Measurements from ENCODE around the gene CCDC51. TPM values are rescaled to one million over a fixed set of nuclear protein-coding genes. Genes with fewer than 3 reads are reported as not detected.
"Not testable (repeated sequence)": the region's sequence is repeated elsewhere in the genome, so short reads cannot be mapped to it uniquely, and the experiment has no call there.

CCDC51 gene
- total RNA-seq, 1 donor from 2014 or later, result 10.6 TPM

- intact Hi-C loops (cut with DNase I), result no loop called here
- DNase-seq (ENCODE audit: low spot score) (peak; percentile 53), ATAC-seq (no peak)
Measured at GRCh38 chr3:48467473-48468267, 27.8 kb upstream of the CCDC51 start.

- intact Hi-C loops (cut with DNase I), result no loop called here
- no peak for ATAC-seq
- peak; percentile 40 for DNase-seq (ENCODE audit: low spot score)
Measured at GRCh38 chr3:48467110-48467454, 27.2 kb upstream of the CCDC51 start.

- DNase-seq (ENCODE audit: low spot score) (peak; percentile 68), ATAC-seq (no peak)
- intact Hi-C loops (cut with DNase I), result no loop called here
Measured at GRCh38 chr3:48466386-48467109, 26.6 kb upstream of the CCDC51 start.

GRCh38 chr3:48465531-48466378, 25.8 kb upstream of the CCDC51 start:
- DNase-seq (ENCODE audit: low spot score) (peak; percentile 95), ATAC-seq (peak; percentile 97)
- intact Hi-C loops (cut with DNase I), result no loop called here

GRCh38 chr3:48465237-48465530, 25.3 kb upstream of the CCDC51 start:
- ATAC-seq (no peak), DNase-seq (ENCODE audit: low spot score) (no peak)
- intact Hi-C loops (cut with DNase I), result no loop called here

- DNase-seq (ENCODE audit: low spot score), result peak; percentile 68
- intact Hi-C loops (cut with DNase I), result loop anchor here (5.0 kb wide), 1 partner anchor 83 kb away; no protein-coding TSS in a partner anchor
- ATAC-seq, result no peak
Measured at GRCh38 chr3:48464713-48465221, 24.8 kb upstream of the CCDC51 start.

GRCh38 chr3:48463703-48464102, 23.8 kb upstream of the CCDC51 start:
- intact Hi-C loops (cut with DNase I), result loop anchor here (5.0 kb wide), 1 partner anchor 84 kb away; no protein-coding TSS in a partner anchor
- ATAC-seq (no peak), DNase-seq (ENCODE audit: low spot score) (peak; percentile 55)

GRCh38 chr3:48461767-48462166, 21.8 kb upstream of the CCDC51 start:
- intact Hi-C loops (cut with DNase I), result loop anchor here (5.0 kb wide), 1 partner anchor 86 kb away; no protein-coding TSS in a partner anchor
- DNase-seq (ENCODE audit: low spot score); ATAC-seq: not testable (repeated sequence)

GRCh38 chr3:48460517-48460902, 20.6 kb upstream of the CCDC51 start:
- no peak for DNase-seq (ENCODE audit: low spot score)
- no peak for ATAC-seq
- intact Hi-C loops (cut with DNase I), result loop anchor here (5.0 kb wide), 1 partner anchor 87 kb away; no protein-coding TSS in a partner anchor

GRCh38 chr3:48459773-48460516, 20.0 kb upstream of the CCDC51 start:
- DNase-seq (ENCODE audit: low spot score), result no peak
- ATAC-seq, result no peak
- intact Hi-C loops (cut with DNase I), result loop anchor here (5.0 kb wide), 1 partner anchor 87 kb away; no protein-coding TSS in a partner anchor

GRCh38 chr3:48459331-48459730, 19.4 kb upstream of the CCDC51 start:
- intact Hi-C loops (cut with DNase I), result no loop called here
- ATAC-seq (no peak), DNase-seq (ENCODE audit: low spot score) (no peak)

GRCh38 chr3:48456456-48456855, 16.5 kb upstream of the CCDC51 start:
- no peak for DNase-seq (ENCODE audit: low spot score)
- ATAC-seq, result no peak
- intact Hi-C loops (cut with DNase I), result no loop called here

- DNase-seq (ENCODE audit: low spot score), result no peak
- intact Hi-C loops (cut with DNase I), result no loop called here
- ATAC-seq, result no peak
Measured at GRCh38 chr3:48451270-48451669, 11.4 kb upstream of the CCDC51 start.

- intact Hi-C loops (cut with DNase I), result no loop called here
- DNase-seq (ENCODE audit: low spot score), result peak; percentile 93
- peak; percentile 99 for ATAC-seq
Measured at GRCh38 chr3:48446425-48447193, 6.7 kb upstream of the CCDC51 start, which contains the start of gene ATRIP. Gene ATRIP (plus strand): TSS chr3:48446737. CDS start chr3:48446846, 109 bp downstream.

- DNase-seq (ENCODE audit: low spot score), result no peak
- ATAC-seq, result no peak
- intact Hi-C loops (cut with DNase I), result no loop called here
Measured at GRCh38 chr3:48446043-48446424, 6.1 kb upstream of the CCDC51 start.

GRCh38 chr3:48445277-48445882, 5.5 kb upstream of the CCDC51 start:
- ATAC-seq, result no peak
- DNase-seq (ENCODE audit: low spot score), result no peak
- intact Hi-C loops (cut with DNase I), result no loop called here

- no peak for ATAC-seq
- intact Hi-C loops (cut with DNase I), result no loop called here
- no peak for DNase-seq (ENCODE audit: low spot score)
Measured at GRCh38 chr3:48441940-48442339, 2.0 kb upstream of the CCDC51 start.
